ENCODE measurements around the gene LYSMD3.

Gene LYSMD3

GRCh38 chr5:90529194-90529938 is at the start of gene LYSMD3:
Gene LYSMD3 (minus strand): TSS chr5:90529584. CDS start chr5:90525289, 4,295 bp downstream.
- no peak for TF ChIP-seq CTCF (IDR thresholded peaks at IDR 0.05)

GRCh38 chr5:90575712-90576111 is 46.3 kb upstream of the LYSMD3 start:
- no peak for TF ChIP-seq CTCF (IDR thresholded peaks at IDR 0.05)

- no peak for TF ChIP-seq CTCF (IDR thresholded peaks at IDR 0.05)
Observed at GRCh38 chr5:90571147-90571773, 41.9 kb upstream of the LYSMD3 start.

GRCh38 chr5:90570034-90570433 is 40.6 kb upstream of the LYSMD3 start:
- no peak for TF ChIP-seq CTCF (IDR thresholded peaks at IDR 0.05)

- no peak for TF ChIP-seq CTCF (IDR thresholded peaks at IDR 0.05)
Observed at GRCh38 chr5:90569084-90569483, 39.7 kb upstream of the LYSMD3 start.

- no peak for TF ChIP-seq CTCF (IDR thresholded peaks at IDR 0.05)
Observed at GRCh38 chr5:90565491-90565890, 36.1 kb upstream of the LYSMD3 start.

- no peak for TF ChIP-seq CTCF (IDR thresholded peaks at IDR 0.05)
Observed at GRCh38 chr5:90563108-90563507, 33.7 kb upstream of the LYSMD3 start.

Measured in LNCAP (cell line).